Thyroid gland (tissue), 4 donors: ENCODE measurements around the gene C10orf53. TPM values are rescaled to one million over a fixed set of nuclear protein-coding genes. Genes with fewer than 3 reads are reported as not detected.

Source experiments
- DNase-seq, 2 donors: peaks; one replicate each; pipeline ENCODE4 v3.0.0-alpha.2; 2019
- H3K27ac ChIP-seq, 3 donors: fragments of 200-600 bp; sonication (generic); 1 replicate in 2 of 3; 2 replicates in 1 of 3; pipeline ENCODE4 v1.5.1; 2016 to 2019; ENCODE audit warnings: mild to moderate bottlenecking in 1 of 3, moderate library complexity in 1 of 3
- H3K27me3 ChIP-seq: fragments of 200-600 bp; sonication (generic); one replicate; pipeline ENCODE4 v1.5.1; 2019
- H3K36me3 ChIP-seq, 2 donors: fragments of 200-600 bp; sonication (generic); one replicate each; pipeline ENCODE4 v1.5.1; 2016 to 2019
- H3K4me1 ChIP-seq, 2 donors: fragments of 200-600 bp; sonication (generic); one replicate each; pipeline ENCODE4 v1.5.1; 2017 to 2019
- H3K4me3 ChIP-seq, 3 donors: fragments of 200-600 bp; sonication (generic); replicated peaks in 1 of 3; 1 replicate in 2 of 3; 2 replicates in 1 of 3; pipeline ENCODE4 v1.5.1; 2016; ENCODE audit warnings: mild to moderate bottlenecking in 1 of 3
- H3K9me3 ChIP-seq: fragments of 200-600 bp; sonication (generic); one replicate; pipeline ENCODE4 v1.5.1; 2017
- POLR2A ChIP-seq, 2 donors: fragments of 450-650 bp; IDR thresholded peaks; one replicate each; pipeline ENCODE4 v1.6.1; 2017; ENCODE audit warnings: antibody characterized with exemption in 2 of 2, mild to moderate bottlenecking in 2 of 2, moderate library complexity in 1 of 2
- WGBS, 2 donors: methylation state at CpG; one replicate each; pipeline ENCODE4 v1.1.5; 2017; 5-methylcytosine and 5-hydroxymethylcytosine counted together
- intact Hi-C: fragments of 100-400 bp; cut with DNase I; formaldehyde crosslinking; loops from one replicate; pipeline ENCODE4 v1.15.1; 2023
- total RNA-seq, 4 donors: library from RNA; depleted of rRNA; stranded (reverse); fragments of >200 nt; gene quantifications; one replicate each; pipeline ENCODE4 v1.2.3, GENCODE V29; 2016
- TF ChIP-seq, protein P1 (sequence below), 6 experiments: fragments of 200-600 bp in 3 of 6; fragments of 450-650 bp in 3 of 6; sonication (generic) in 3 of 6; IDR thresholded peaks; one replicate each; pipeline ENCODE4 v1.5.1; 2016 to 2019; ENCODE audit warnings: antibody characterized with exemption in 6 of 6, mild to moderate bottlenecking in 2 of 6, inconsistent platforms in 1 of 6, moderate library complexity in 1 of 6

The C10orf53 gene
- total RNA-seq, 4 donors from 2014 or later: not detected

DNA sequence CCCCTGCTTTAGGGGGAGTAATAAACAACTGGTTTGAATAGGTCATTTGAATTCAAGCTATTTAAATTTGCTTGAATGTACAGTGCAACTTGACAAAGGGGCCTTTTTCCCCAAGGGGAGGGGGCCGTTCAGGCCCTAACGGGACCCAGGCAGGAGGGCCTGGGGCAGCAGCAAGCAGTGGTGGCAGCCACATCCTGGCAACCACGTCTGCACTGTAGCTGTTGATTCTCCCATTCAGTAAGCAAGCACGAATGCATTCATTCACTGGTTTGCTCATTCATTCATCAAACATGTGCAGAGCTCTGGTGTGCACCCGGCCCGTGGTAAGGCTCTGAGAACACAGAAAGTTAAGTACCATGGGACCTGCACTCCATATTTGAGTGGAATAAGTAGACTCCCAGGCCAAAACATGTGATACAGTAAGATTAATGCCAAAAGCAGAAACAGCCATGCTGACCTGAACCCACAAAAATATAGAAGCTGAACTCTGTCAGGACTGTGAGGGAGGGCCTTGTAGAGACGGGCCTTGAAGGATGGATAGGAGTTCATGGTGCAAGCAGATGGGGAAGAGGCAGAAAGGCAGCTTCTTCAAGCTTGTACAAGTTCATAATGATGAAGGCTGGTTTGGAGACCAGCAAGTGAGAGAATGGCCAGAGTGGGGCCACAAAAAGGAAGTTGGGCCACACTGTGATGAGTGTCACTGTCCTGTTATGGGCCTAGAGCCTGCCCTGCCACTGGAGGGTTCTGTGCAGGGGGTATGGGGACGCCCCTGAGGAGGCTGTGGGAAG is 29.3 kb upstream of the C10orf53 start:
- TF ChIP-seq POLR2A (IDR thresholded peaks at IDR 0.05): no peak
- TF ChIP-seq, protein P1, sequence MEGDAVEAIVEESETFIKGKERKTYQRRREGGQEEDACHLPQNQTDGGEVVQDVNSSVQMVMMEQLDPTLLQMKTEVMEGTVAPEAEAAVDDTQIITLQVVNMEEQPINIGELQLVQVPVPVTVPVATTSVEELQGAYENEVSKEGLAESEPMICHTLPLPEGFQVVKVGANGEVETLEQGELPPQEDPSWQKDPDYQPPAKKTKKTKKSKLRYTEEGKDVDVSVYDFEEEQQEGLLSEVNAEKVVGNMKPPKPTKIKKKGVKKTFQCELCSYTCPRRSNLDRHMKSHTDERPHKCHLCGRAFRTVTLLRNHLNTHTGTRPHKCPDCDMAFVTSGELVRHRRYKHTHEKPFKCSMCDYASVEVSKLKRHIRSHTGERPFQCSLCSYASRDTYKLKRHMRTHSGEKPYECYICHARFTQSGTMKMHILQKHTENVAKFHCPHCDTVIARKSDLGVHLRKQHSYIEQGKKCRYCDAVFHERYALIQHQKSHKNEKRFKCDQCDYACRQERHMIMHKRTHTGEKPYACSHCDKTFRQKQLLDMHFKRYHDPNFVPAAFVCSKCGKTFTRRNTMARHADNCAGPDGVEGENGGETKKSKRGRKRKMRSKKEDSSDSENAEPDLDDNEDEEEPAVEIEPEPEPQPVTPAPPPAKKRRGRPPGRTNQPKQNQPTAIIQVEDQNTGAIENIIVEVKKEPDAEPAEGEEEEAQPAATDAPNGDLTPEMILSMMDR (IDR thresholded peaks at IDR 0.05): no peak
- no peaks in the 10 kb centered on the region for H3K9me3 ChIP-seq
- no peaks in the 10 kb centered on the region for H3K36me3 ChIP-seq
- no peak for DNase-seq
- no peaks in the 10 kb centered on the region for H3K4me1 ChIP-seq
- no peaks in the 10 kb centered on the region for H3K27me3 ChIP-seq
- no peak overlapping the region for H3K27ac ChIP-seq
- H3K4me3 ChIP-seq: no peak overlapping the region
- intact Hi-C loops: no loop called here
- 53 to 65% methylated on average over 7 to 8 of the region's 8 CpGs for WGBS, 2 donors

DNA sequence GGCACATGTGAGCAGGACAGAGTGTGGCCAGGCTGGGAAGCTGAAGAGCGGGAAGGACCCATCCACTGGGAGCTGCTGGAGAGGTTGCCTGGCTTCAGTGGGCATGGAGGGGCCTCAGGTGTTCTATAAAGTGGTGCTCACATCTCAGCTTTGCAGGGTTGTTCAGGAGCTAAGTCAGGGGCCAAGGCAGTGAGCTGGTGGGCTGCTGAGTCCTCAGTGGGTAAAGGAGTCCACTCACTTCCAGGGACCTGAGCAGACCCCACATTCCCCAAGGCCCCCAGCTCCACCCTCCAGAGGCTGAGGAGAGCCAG is 28.8 kb upstream of the C10orf53 start:
- no peak for DNase-seq
- no peaks in the 10 kb centered on the region for H3K36me3 ChIP-seq
- H3K27me3 ChIP-seq: no peaks in the 10 kb centered on the region
- no peaks in the 10 kb centered on the region for H3K4me1 ChIP-seq
- 93 to 100% methylated on average over 1 of the region's 1 CpG for WGBS, 2 donors
- no peaks in the 10 kb centered on the region for H3K9me3 ChIP-seq
- intact Hi-C loops: no loop called here
- no peak overlapping the region for H3K27ac ChIP-seq
- no peak for TF ChIP-seq POLR2A (IDR thresholded peaks at IDR 0.05)
- TF ChIP-seq, protein P1 (IDR thresholded peaks at IDR 0.05): no peak
- H3K4me3 ChIP-seq: no peak overlapping the region

DNA sequence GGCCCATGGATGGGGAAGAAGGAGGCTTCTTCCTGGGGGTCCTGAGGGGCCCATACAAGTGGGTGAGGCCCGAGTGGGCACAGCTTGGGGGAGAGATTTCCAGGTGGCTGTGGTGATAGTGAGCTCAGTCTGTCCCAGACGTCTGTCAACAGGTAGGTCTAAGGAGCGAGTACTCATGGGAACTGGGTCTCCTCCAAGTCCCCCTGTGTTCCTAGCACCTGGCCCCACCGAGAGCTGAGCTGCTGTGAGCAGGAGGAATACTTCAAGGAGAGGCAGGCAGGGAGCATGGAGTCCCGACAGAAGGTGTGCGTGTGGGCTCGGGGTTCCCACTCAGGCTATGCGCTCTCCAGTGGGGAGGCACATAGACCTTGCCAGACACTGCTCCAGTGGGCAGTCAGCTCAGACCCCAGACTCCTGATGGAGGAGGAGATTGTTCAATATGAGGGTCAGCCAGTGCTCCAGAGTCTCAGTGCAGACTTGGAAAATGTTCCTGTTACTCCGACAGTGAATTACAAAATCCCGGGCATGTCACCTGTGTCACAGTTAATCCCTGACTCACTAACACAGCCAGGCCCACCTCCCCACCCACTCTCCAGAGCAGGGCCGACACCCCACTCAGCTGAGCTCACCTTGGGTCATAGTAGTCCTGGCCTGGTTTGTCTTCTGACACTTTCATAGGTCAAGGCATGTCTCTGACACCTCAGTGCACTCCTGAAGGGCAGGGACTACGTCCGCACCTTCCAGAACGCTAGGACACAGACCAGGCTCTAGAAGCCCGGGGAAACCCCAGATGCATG is 28.2 kb upstream of the C10orf53 start:
- no peaks in the 10 kb centered on the region for H3K36me3 ChIP-seq
- H3K27ac ChIP-seq: no peak overlapping the region
- H3K4me3 ChIP-seq: no peak overlapping the region
- TF ChIP-seq, protein P1 (IDR thresholded peaks at IDR 0.05): no peak
- no peak for TF ChIP-seq POLR2A (IDR thresholded peaks at IDR 0.05)
- no peaks in the 10 kb centered on the region for H3K27me3 ChIP-seq
- H3K4me1 ChIP-seq: no peaks in the 10 kb centered on the region
- 71 to 82% methylated on average over 11 to 14 of the region's 15 CpGs for WGBS, 2 donors
- intact Hi-C loops: no loop called here
- no peaks in the 10 kb centered on the region for H3K9me3 ChIP-seq
- DNase-seq: no peak

DNA sequence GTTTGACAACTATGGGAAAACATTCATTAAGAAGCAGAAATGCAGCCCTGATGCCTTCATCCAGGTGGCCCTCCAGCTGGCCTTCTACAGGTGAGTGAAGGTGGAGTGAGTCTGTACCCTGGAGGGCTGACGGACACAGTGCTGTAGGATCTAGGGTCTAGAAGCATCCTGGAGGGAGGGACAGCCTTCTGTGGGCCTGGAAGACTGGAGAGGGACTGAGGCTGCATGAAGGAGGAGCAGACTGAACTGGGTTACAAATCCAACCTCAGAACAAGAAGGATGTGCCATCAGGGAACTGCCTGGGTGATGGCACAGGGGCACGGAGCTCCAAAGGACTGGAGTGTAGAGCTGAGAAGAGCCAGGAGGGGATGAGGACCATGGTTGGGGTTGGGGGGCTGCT is 27.5 kb upstream of the C10orf53 start:
- no peak overlapping the region for H3K27ac ChIP-seq
- no peaks in the 10 kb centered on the region for H3K27me3 ChIP-seq
- intact Hi-C loops: no loop called here
- H3K4me1 ChIP-seq: no peaks in the 10 kb centered on the region
- no peak overlapping the region for H3K4me3 ChIP-seq
- no peaks in the 10 kb centered on the region for H3K36me3 ChIP-seq
- no peak for DNase-seq
- no peaks in the 10 kb centered on the region for H3K9me3 ChIP-seq
- TF ChIP-seq, protein P1 (IDR thresholded peaks at IDR 0.05): no peak
- TF ChIP-seq POLR2A (IDR thresholded peaks at IDR 0.05): no peak
- WGBS, 2 donors: 60 to 87% methylated on average over 2 of the region's 2 CpGs
